Activated CD4-positive, alpha-beta T cell treated with anti-CD3 and anti-CD28 coated beads, Interleukin-2, amount 10 ng/mL, durations not matched to agents 7 days and 5 days (primary cell): Measurements from ENCODE around the gene KRTAP20-1. TPM values are rescaled to one million over a fixed set of nuclear protein-coding genes. Genes with fewer than 3 reads are reported as not detected.

Experiments
- total RNA-seq, 2 experiments: library from RNA; stranded (reverse); gene quantifications; one replicate each; pipeline ENCODE4 v1.2.3, GENCODE V29; 2021

The KRTAP20-1 gene
- total RNA-seq, 2 experiments from 2014 or later = not detected

Other genes starting within 250 kb of the KRTAP20-1 start
- gene KRTAP13-2, start 244.2 kb upstream of the KRTAP20-1 start, total RNA-seq = not detected
- gene KRTAP13-1, start 220.4 kb upstream of the KRTAP20-1 start, total RNA-seq = not detected
- not detected for gene KRTAP13-3, start 190.5 kb upstream of the KRTAP20-1 start, total RNA-seq
- not detected for gene KRTAP13-4, start 186.2 kb upstream of the KRTAP20-1 start, total RNA-seq
- not detected for gene KRTAP15-1, start 176.2 kb upstream of the KRTAP20-1 start, total RNA-seq
- not detected for gene KRTAP19-1, start 136.1 kb upstream of the KRTAP20-1 start, total RNA-seq
- gene KRTAP19-2, start 129.0 kb upstream of the KRTAP20-1 start, total RNA-seq = not detected
- not detected for gene KRTAP19-3, start 124.4 kb upstream of the KRTAP20-1 start, total RNA-seq
- gene KRTAP19-4, start 119.3 kb upstream of the KRTAP20-1 start, total RNA-seq = not detected
- not detected for gene KRTAP19-5, start 114.3 kb upstream of the KRTAP20-1 start, total RNA-seq
- not detected for gene KRTAP19-6, start 74.6 kb upstream of the KRTAP20-1 start, total RNA-seq
- gene KRTAP19-7, start 55.1 kb upstream of the KRTAP20-1 start, total RNA-seq = not detected
- gene KRTAP22-2, start 26.0 kb upstream of the KRTAP20-1 start, total RNA-seq = not detected
- not detected for gene KRTAP6-3, start 24.0 kb upstream of the KRTAP20-1 start, total RNA-seq
- gene KRTAP6-2, start 17.5 kb upstream of the KRTAP20-1 start, total RNA-seq = not detected
- gene KRTAP22-1, start 15.3 kb upstream of the KRTAP20-1 start, total RNA-seq = not detected
- gene KRTAP6-1, start 2.5 kb upstream of the KRTAP20-1 start, total RNA-seq = not detected
- not detected for gene KRTAP20-4, start 4.2 kb downstream of the KRTAP20-1 start, total RNA-seq
- not detected for gene KRTAP20-2, start 18.8 kb downstream of the KRTAP20-1 start, total RNA-seq
- gene KRTAP20-3, start 26.4 kb downstream of the KRTAP20-1 start, total RNA-seq = not detected
- gene KRTAP21-3, start 102.4 kb downstream of the KRTAP20-1 start, total RNA-seq = not detected
- not detected for gene KRTAP21-2, start 130.8 kb downstream of the KRTAP20-1 start, total RNA-seq
- gene KRTAP21-1, start 139.0 kb downstream of the KRTAP20-1 start, total RNA-seq = not detected
- not detected for gene KRTAP8-1, start 196.8 kb downstream of the KRTAP20-1 start, total RNA-seq
- not detected for gene KRTAP7-1, start 213.3 kb downstream of the KRTAP20-1 start, total RNA-seq